OCI-LY7 (cell line): ENCODE results near the gene CEND1.

ENCODE experiments used
- EZH2phosphoT487 ChIP-seq: fragments of 200-600 bp; sonication (generic); IDR thresholded peaks from 2 replicates; pipeline ENCODE4 v1.6.1; 2018; ENCODE audit warnings: low read depth, borderline replicate concordance, mild to moderate bottlenecking, mixed run types, antibody characterized with exemption, low read length, moderate library complexity, mixed read lengths
- TF ChIP-seq, protein P1 (sequence below): fragments of 200-600 bp; sonication (generic); conservative IDR thresholded peaks from 2 replicates; pipeline ENCODE4 v1.5.1; 2014; ENCODE audit warnings: mild to moderate bottlenecking, antibody characterized with exemption, low read length, moderate library complexity, mixed read lengths

DNA sequence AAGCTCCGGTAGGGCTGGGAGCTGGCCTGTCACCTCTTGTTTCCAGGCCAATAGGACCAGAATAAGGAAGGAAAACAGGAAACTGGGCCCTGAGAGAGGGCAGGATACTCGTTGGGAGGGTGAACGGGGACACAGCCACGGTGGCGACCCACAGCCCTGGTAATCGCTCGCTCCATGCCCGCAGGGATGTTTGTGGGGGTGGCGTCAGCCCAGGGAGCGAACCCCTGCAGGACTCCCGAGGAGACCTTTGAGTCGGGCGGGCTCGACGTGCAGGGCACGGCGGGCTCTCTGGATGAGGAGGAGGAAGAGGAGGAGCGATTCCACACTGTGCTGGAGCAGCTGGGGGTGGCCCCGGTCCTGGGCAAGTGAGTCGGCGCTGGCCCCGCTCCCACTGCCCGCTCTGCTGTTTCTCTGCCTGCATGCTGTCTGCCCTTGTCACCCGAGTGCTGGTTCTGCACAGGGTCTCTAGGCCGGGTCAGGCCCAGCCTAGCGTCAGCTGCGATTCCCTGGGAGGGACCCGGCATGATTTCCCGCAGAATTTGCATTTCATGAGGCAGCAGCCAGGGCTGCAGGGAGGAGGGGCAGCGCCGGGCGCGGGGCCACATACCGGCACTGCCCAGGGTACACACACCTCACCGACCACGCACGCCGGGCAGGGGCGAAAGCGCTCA is 39.4 kb upstream of the CEND1 start:
- TF ChIP-seq EZH2phosphoT487 = no peak
- TF ChIP-seq, protein P1, sequence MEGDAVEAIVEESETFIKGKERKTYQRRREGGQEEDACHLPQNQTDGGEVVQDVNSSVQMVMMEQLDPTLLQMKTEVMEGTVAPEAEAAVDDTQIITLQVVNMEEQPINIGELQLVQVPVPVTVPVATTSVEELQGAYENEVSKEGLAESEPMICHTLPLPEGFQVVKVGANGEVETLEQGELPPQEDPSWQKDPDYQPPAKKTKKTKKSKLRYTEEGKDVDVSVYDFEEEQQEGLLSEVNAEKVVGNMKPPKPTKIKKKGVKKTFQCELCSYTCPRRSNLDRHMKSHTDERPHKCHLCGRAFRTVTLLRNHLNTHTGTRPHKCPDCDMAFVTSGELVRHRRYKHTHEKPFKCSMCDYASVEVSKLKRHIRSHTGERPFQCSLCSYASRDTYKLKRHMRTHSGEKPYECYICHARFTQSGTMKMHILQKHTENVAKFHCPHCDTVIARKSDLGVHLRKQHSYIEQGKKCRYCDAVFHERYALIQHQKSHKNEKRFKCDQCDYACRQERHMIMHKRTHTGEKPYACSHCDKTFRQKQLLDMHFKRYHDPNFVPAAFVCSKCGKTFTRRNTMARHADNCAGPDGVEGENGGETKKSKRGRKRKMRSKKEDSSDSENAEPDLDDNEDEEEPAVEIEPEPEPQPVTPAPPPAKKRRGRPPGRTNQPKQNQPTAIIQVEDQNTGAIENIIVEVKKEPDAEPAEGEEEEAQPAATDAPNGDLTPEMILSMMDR = no peak
